GM12873 (cell line): ENCODE data around the gene MARCOL.

Experiments used
- TF ChIP-seq, protein P1 (sequence below): IDR thresholded peaks from 2 replicates; pipeline ENCODE4 v1.5.1; 2012; ENCODE audit warnings: low read depth, mild to moderate bottlenecking, moderate library complexity, low read length, control low read depth; ENCODE audit not compliant: insufficient read depth; ENCODE audit errors: missing control alignments

The MARCOL gene, protein sequence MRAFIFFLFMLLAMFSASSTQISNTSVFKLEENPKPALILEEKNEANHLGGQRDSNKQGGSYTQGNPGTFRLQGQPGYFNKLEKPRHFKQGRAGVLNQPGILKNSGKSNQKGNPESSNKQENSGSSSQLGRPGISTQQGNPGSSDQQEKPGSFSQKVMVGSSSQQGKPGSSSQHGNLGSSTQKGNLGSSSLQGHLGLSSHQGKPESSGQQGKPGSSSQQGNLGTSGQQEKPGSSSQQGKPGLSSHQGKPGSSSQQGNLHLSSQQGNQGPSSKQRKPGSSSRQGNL

DNA sequence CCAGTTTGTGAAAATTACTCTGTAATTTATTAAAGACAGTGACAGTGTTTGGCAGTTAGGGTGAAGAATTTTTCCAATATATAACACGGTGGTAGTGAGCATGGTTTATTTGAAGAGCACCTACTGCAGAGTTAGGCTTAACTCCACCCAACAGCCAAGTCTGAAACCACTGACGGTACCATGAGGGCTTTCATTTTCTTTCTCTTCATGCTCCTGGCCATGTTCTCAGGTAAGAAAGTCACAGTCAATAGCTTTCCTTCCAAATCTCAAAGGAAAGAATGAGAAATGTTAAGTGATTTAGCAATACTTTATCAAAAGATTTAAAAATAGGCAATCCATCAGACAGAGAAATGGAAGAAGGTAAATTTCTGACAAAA is at the start of gene MARCOL:
Gene MARCOL, plus strand, starts transcription at position 108 of the 377 bp plus-strand sequence. Its CDS starts 73 bp downstream, at position 181.
- TF ChIP-seq, protein P1, sequence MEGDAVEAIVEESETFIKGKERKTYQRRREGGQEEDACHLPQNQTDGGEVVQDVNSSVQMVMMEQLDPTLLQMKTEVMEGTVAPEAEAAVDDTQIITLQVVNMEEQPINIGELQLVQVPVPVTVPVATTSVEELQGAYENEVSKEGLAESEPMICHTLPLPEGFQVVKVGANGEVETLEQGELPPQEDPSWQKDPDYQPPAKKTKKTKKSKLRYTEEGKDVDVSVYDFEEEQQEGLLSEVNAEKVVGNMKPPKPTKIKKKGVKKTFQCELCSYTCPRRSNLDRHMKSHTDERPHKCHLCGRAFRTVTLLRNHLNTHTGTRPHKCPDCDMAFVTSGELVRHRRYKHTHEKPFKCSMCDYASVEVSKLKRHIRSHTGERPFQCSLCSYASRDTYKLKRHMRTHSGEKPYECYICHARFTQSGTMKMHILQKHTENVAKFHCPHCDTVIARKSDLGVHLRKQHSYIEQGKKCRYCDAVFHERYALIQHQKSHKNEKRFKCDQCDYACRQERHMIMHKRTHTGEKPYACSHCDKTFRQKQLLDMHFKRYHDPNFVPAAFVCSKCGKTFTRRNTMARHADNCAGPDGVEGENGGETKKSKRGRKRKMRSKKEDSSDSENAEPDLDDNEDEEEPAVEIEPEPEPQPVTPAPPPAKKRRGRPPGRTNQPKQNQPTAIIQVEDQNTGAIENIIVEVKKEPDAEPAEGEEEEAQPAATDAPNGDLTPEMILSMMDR, result no peak

DNA sequence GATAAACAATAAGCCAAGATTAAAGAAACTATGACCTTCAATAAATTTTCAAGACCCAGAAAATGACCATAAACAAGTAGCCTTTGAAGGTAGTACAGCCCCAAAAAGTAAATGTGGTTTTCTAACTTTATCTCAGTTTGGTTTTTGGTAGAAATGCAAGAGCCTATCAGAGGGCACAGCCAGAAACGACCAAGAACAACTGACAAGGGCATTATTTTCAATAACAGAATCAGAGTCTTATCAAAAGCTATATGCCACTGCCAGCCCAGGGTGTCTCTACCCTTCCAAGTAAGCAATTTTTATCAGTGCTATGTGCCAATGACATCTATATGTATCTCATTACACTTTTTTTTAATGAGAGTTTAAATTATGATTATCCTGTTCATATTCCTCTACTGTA is 47.3 kb upstream of the MARCOL start:
- TF ChIP-seq, protein P1, result no peak

DNA sequence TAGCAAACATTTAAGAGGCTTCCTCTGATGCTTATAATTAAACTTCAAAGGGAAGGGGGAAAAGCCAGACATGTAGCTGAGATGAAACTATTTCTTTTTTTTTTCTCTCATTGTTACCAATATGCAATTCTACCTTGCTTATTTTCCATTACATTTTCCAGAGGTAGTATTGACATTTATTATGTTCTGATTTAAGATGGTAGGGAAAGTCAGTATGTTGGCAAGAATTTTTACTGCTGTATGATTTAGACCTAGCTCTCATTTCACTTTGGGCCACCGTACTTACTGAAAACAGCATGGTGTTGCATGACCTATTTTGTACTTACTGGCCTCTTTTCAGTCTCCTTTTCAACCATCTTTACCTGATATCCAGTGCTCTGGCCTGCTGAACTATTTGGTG is 45.1 kb upstream of the MARCOL start:
- TF ChIP-seq, protein P1, result no peak

DNA sequence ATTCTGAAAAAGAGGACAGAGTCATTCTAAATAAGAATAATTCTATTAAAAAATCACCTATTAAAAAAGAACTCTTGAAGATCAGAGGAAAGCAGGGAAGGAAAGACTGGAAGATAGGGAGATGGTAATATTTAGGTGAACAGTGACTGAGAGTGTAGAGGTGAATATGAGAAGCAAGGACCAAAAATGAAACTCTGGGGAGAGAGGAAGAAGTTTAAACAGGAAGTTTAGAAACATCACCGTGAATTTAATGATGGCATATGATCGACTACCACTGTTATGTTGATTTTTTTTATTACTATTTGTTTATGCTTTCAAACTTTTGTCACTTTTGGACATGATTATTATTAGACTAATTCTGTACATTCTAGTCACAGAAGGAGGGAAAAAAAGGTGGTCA is 37.2 kb upstream of the MARCOL start:
- TF ChIP-seq, protein P1, result no peak

DNA sequence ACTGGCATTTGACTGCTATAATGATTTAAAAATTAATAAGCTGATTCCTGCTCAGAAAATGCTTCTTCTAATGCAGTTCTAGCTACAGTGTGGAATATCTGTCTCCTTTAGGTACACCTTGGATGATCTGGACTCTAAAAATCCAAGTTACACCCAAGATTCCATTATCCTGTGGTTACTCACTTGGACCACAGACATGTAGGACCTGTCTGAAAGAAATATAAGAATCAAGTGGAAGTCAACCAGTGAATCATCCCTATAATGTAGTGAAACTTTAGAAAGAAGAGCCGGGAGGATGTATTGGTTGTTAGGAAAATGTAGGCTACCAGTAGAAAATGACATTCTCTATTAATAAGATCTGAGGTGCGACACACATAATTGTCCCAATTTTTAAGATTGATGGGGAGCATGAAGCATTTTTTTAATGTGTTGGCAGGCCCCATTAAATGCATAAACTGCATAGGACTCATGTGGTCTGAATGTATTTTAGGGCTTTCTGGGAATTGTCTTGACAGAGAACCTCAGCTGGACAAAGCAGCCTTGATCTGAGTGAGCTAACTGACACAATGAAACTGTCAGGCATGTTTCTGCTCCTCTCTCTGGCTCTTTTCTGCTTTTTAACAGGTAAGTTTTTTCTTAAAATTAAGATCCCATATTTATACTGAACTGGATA is 35.7 kb upstream of the MARCOL start, which contains the start of gene SPINK6:
Gene SPINK6, plus strand, starts transcription at position 512 of the 673 bp plus-strand sequence. Its CDS starts 55 bp downstream, at position 567.
- TF ChIP-seq, protein P1, result no peak

DNA sequence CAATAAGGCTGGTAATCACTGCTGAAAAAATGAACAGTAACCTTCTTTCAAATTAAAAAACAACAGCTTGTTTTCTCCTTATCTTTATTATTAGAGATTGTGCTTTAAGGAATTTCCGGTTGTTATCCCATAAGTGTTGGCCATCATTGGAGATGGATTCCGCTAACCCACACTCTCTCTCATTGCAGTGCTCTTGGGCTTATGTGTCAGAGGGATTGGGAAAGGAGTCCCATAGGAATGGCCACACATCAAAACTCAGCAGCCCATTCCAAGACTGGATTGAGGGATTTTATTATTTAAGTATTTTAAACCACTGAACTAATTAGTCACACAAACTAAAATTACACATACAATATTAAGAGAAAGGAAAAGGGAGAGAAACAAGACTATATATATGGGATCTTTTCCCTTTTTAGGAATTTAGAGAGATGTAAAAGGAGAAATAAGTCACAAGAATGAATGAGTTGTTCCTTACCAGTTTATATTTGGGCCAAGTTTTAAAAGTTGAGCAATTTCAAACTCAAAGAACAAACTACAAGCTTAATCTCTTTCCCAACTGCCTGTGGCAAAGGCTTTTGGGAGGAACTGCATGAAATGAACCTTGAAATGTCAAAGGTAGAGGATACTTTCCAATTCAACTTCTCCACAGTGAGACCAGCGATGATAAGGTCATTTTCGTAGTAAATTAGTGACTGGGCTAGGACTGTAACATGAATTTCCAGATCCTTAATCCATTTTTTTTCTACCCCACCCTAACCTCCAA is 33.1 kb upstream of the MARCOL start:
- TF ChIP-seq, protein P1, result no peak

DNA sequence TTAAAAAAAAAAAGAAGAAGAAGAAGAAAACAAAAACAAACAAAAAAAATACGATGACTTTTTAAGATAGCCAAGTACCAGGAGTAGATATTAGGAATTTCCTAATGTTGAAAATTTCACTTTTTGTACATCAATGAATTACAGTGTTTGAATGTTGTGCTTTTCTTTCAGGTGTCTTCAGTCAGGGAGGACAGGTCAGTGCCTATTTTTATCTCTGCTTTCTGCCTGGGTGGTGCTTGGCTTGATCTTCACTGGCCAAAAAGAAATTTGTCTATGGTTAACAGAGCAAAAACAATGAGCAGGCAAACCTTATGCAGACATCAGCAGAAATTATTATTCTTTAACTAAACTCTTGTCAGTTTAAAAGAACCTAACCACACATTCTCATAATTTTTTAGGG is 32.5 kb upstream of the MARCOL start:
- TF ChIP-seq, protein P1, result no peak
